HepG2 (cell line): ENCODE results near the gene SPSB1.

Experiments used
- AFF4 ChIP-seq: sonication (generic); formaldehyde crosslinking; IDR thresholded peaks from 2 replicates; pipeline ENCODE4 v1.4.0; 2020; ENCODE audit warnings: missing genetic modification reagents
- BCL3 ChIP-seq: sonication (generic); formaldehyde crosslinking; IDR thresholded peaks from 2 replicates; pipeline ENCODE4 v1.5.1; 2020; ENCODE audit warnings: mild to moderate bottlenecking, missing genetic modification reagents, moderate library complexity
- CTCF ChIP-seq: sonication (generic); formaldehyde crosslinking; IDR thresholded peaks from 2 replicates; pipeline ENCODE4 v1.5.0; 2020; ENCODE audit warnings: mild to moderate bottlenecking, missing genetic modification reagents, moderate library complexity
- FOXK2 ChIP-seq: fragments of 450-650 bp; IDR thresholded peaks from 2 replicates; pipeline ENCODE4 v1.6.1; 2016
- HDAC6 ChIP-seq: fragments of 200-600 bp; sonication (generic); IDR thresholded peaks from 2 replicates; pipeline ENCODE4 v1.7.0; 2017; ENCODE audit warnings: mild to moderate bottlenecking, antibody characterized with exemption, low read length, low read depth
- KAT2B ChIP-seq: fragments of 150-350 bp; IDR thresholded peaks from 2 replicates; pipeline ENCODE4 v1.6.1; 2014; ENCODE audit warnings: low read depth, low read length, borderline replicate concordance
- POLR2AphosphoS5 ChIP-seq: IDR thresholded peaks from 2 replicates; pipeline ENCODE4 v1.6.1; 2012; ENCODE audit warnings: low read depth, low read length
- SMAD3 ChIP-seq: sonication (generic); formaldehyde crosslinking; IDR thresholded peaks from 2 replicates; pipeline ENCODE4 v1.4.0; 2020; ENCODE audit warnings: missing genetic modification reagents
- ZBTB20 ChIP-seq: sonication (generic); formaldehyde crosslinking; IDR thresholded peaks from 2 replicates; pipeline ENCODE4 v1.8.1; 2023; ENCODE audit warnings: missing genetic modification reagents, low read depth, mild to moderate bottlenecking, borderline replicate concordance
- ZNF350 ChIP-seq: sonication (generic); formaldehyde crosslinking; IDR thresholded peaks from 2 replicates; pipeline ENCODE4 v1.4.0; 2020; ENCODE audit warnings: mild to moderate bottlenecking, low read depth, missing genetic modification reagents, borderline replicate concordance
- ZNF724P ChIP-seq: sonication (generic); formaldehyde crosslinking; IDR thresholded peaks from 2 replicates; pipeline ENCODE4 v1.8.0; 2022; ENCODE audit warnings: missing genetic modification reagents, borderline replicate concordance
- TF ChIP-seq, protein P1 (sequence below): IDR thresholded peaks from 2 replicates; pipeline ENCODE4 v1.6.1; 2016

- TF ChIP-seq HDAC6 (no peak), FOXK2 (no peak), KAT2B (no peak), ZBTB20 (CRISPR knock-in tag) (no peak), ZNF350 (no peak), ZNF724P (CRISPR knock-in tag) (no peak), AFF4 (CRISPR knock-in tag) (no peak), POLR2AphosphoS5 (no peak), CTCF (CRISPR knock-in tag) (no peak), BCL3 (CRISPR knock-in tag) (no peak), SMAD3 (CRISPR knock-in tag) (no peak)
- TF ChIP-seq, protein P1, sequence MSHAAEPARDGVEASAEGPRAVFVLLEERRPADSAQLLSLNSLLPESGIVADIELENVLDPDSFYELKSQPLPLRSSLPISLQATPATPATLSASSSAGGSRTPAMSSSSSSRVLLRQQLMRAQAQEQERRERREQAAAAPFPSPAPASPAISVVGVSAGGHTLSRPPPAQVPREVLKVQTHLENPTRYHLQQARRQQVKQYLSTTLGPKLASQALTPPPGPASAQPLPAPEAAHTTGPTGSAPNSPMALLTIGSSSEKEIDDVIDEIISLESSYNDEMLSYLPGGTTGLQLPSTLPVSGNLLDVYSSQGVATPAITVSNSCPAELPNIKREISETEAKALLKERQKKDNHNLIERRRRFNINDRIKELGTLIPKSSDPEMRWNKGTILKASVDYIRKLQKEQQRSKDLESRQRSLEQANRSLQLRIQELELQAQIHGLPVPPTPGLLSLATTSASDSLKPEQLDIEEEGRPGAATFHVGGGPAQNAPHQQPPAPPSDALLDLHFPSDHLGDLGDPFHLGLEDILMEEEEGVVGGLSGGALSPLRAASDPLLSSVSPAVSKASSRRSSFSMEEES (CRISPR knock-in tag) = no peak
Observed at GRCh38 chr1:9253453-9254105, 39.1 kb upstream of the SPSB1 start.
